Kidney (tissue), 22 donors: Measurements from ENCODE around the gene WDR12. TPM values are rescaled to one million over a fixed set of nuclear protein-coding genes. Genes with fewer than 3 reads are reported as not detected.
"Not testable (repeated sequence)": the region's sequence is repeated elsewhere in the genome, so short reads cannot be mapped to it uniquely, and the experiment has no call there.

Source experiments
- DNase-seq, 5 donors: peaks; one replicate each; pipeline ENCODE4 v3.0.0-alpha.2; 2013 to 2020
- FAIRE-seq: peaks from 2 replicates; lab custom pipeline; 2012; peaks lifted over from hg19 to GRCh38; lab: Jason Lieb, UNC
- H3K27ac ChIP-seq, 2 donors: one replicate each; pipeline ENCODE4 v1.7.0; 2013; ENCODE audit warnings: low read depth in 2 of 2, low read length in 2 of 2, inconsistent platforms in 1 of 2
- H3K27me3 ChIP-seq: one replicate; pipeline ENCODE4 v1.7.1; 2013; ENCODE audit warnings: low read length, inconsistent platforms; ENCODE audit not compliant: control insufficient read depth, insufficient read depth
- H3K36me3 ChIP-seq, 3 donors: one replicate each; pipeline versions ENCODE4 v1.7.0 to v1.7.1; 2013; ENCODE audit warnings: low read length in 3 of 3, control low read depth in 1 of 3, inconsistent platforms in 1 of 3; ENCODE audit not compliant: insufficient read depth in 3 of 3, control insufficient read depth in 2 of 3
- H3K4me1 ChIP-seq, 3 donors: one replicate each; pipeline versions ENCODE4 v1.7.0 to v1.7.1; 2013; ENCODE audit warnings: low read length in 3 of 3, inconsistent platforms in 1 of 3, low read depth in 1 of 3; ENCODE audit not compliant: control insufficient read depth in 2 of 3, insufficient read depth in 2 of 3
- H3K4me3 ChIP-seq, 3 donors: one replicate each; pipeline versions ENCODE4 v1.7.0 to v1.8.1; 2013; ENCODE audit warnings: low read length in 3 of 3, control low read depth in 1 of 3, inconsistent platforms in 1 of 3
- H3K9ac ChIP-seq, 3 donors: one replicate each; pipeline versions ENCODE4 v1.7.0 to v1.7.1; 2013; ENCODE audit warnings: low read length in 3 of 3, control low read depth in 1 of 3, inconsistent platforms in 1 of 3
- H3K9me3 ChIP-seq, 3 donors: one replicate each; pipeline versions ENCODE4 v1.7.0 to v1.7.1; 2013; ENCODE audit warnings: low read length in 3 of 3, control low read depth in 1 of 3, inconsistent platforms in 1 of 3; ENCODE audit not compliant: control insufficient read depth in 2 of 3, insufficient read depth in 1 of 3
- intact Hi-C: fragments of 100-400 bp; cut with DNase I; formaldehyde crosslinking; loops from one replicate; pipeline ENCODE4 v1.11.1; 2022
- long read RNA-seq, 10 donors: library from polyadenylated mRNA in 1 of 10; unstranded in 1 of 10; transcript quantifications; one replicate each; pipeline ENCODE4 v2.0.0 and lab custom pipeline, GENCODE V29; 2021 to 2026
- polyA plus RNA-seq: library from polyadenylated mRNA; stranded (reverse); fragments of 350-450 nt; fragmentation: Illumina TruSeq; extraction: RNeasy Lipid Tissue Mini Kit (QIAGEN cat#74804); gene quantifications from one replicate; pipeline ENCODE4 v1.2.3, GENCODE V29; 2014; ENCODE audit warnings: low read depth, low replicate concordance; ENCODE audit not compliant: insufficient read depth
- total RNA-seq: library from RNA; stranded (reverse); fragmentation: NEBNext Ultra II Directional; extraction: Animal tissue kit (Norgen Biotek cat#: 25700); gene quantifications from one replicate; pipeline ENCODE4 v1.2.1, GENCODE V29; 2021
- TF ChIP-seq, protein P1 (sequence below): IDR thresholded peaks from 3 replicates; pipeline ENCODE4 v1.5.1; 2012; ENCODE audit warnings: mild to moderate bottlenecking, moderate library complexity, borderline replicate concordance; ENCODE audit not compliant: insufficient read depth; ENCODE audit errors: extremely low read depth
- donor health status: control.
- donor health status: control.
- donor health status: control.
- donor health status: control.
- donor health status: control.
- donor health status: DM: yes; HTN: yes; CAD: no.
- donor health status: Normal renal cell carcinoma (clear cell type).

The WDR12 gene
- 37.8 TPM for total RNA-seq
- 55.0 TPM for polyA plus RNA-seq
- long read RNA-seq, donor 1, full-length matches to known transcripts, result 2 of 2 reads
- long read RNA-seq, donor 1, partial matches to known transcripts, result 0 of 2 reads
- long read RNA-seq, donor 1, other reads (novel, unspliced or antisense), result 0 of 2 reads
- long read RNA-seq, donor 2, full-length matches to known transcripts, result 2 of 2 reads
- long read RNA-seq, donor 2, partial matches to known transcripts, result 0 of 2 reads
- long read RNA-seq, donor 2, other reads (novel, unspliced or antisense), result 0 of 2 reads
- long read RNA-seq, donor 3, full-length matches to known transcripts, result 4 of 4 reads
- long read RNA-seq, donor 3, partial matches to known transcripts, result 0 of 4 reads
- long read RNA-seq, donor 3, other reads (novel, unspliced or antisense), result 0 of 4 reads
- long read RNA-seq, donor 4, full-length matches to known transcripts, result 7 of 14 reads
- long read RNA-seq, donor 4, partial matches to known transcripts, result 7 of 14 reads
- long read RNA-seq, donor 4, other reads (novel, unspliced or antisense), result 0 of 14 reads
- long read RNA-seq, donor 5, full-length matches to known transcripts, result 1 of 1 reads
- long read RNA-seq, donor 5, partial matches to known transcripts, result 0 of 1 reads
- long read RNA-seq, donor 5, other reads (novel, unspliced or antisense), result 0 of 1 reads
- long read RNA-seq, donor 6, full-length matches to known transcripts, result 11 of 11 reads
- long read RNA-seq, donor 6, partial matches to known transcripts, result 0 of 11 reads
- long read RNA-seq, donor 6, other reads (novel, unspliced or antisense), result 0 of 11 reads
- long read RNA-seq, donor 7, full-length matches to known transcripts, result 10 of 21 reads
- long read RNA-seq, donor 7, partial matches to known transcripts, result 3 of 21 reads
- long read RNA-seq, donor 7, other reads (novel, unspliced or antisense), result 8 of 21 reads
- long read RNA-seq, donor 8, full-length matches to known transcripts, result 2 of 2 reads
- long read RNA-seq, donor 8, partial matches to known transcripts, result 0 of 2 reads
- long read RNA-seq, donor 8, other reads (novel, unspliced or antisense), result 0 of 2 reads
- long read RNA-seq, donor 9, full-length matches to known transcripts, result 4 of 4 reads
- long read RNA-seq, donor 9, partial matches to known transcripts, result 0 of 4 reads
- long read RNA-seq, donor 9, other reads (novel, unspliced or antisense), result 0 of 4 reads
- long read RNA-seq, donor 10, full-length matches to known transcripts, result 4 of 4 reads
- long read RNA-seq, donor 10, partial matches to known transcripts, result 0 of 4 reads
- long read RNA-seq, donor 10, other reads (novel, unspliced or antisense), result 0 of 4 reads

DNA sequence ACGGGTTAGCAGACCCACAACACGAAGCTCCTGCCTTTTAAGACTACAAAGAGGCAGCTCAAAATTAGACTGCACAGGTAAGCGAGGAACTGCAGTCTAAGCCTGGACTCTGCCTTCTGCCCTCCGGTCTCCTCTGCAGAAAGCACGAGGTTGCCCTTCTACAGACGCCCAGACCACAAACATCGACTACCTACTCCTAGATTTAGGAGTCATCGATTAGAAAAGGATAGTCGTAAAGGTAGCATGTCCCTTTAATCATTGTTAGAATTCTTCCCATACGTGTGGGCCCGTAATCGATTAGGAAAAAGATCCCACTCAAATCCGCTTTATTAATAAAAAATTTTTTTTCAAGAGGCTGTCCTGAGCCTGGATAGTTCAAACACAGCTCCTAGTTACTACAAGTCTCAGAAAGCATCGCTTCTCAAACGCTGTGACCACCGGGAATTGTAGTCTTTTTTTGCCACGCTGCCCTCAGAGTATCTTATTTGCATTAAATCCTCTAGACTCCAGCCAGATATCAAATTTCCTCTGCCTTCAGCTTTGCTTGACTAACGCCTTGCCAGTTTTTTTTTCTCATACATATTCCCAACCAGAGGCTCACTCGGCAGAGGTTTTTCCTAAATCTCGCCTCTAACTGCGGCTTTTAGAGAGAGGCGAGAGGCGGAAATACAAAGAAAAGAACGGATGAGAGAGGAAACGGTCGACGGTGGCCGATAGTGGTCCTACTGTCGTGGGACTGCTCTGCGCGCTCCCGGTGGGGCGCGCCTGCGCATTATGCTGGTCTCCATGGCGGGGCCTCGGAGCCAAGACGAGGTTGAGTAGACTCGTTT is at the start of gene WDR12, which contains the start of gene CARF:
Gene WDR12 (minus strand): TSS at position 162 of the 830 bp plus-strand sequence. CDS start 197 bp downstream, outside the sequence.
Gene CARF (plus strand): TSS at position 764 of the 830 bp plus-strand sequence. CDS start 29,628 bp downstream, outside the sequence.
- DNase-seq (peak; percentile 94 to 99 (median 96)), FAIRE-seq (no peak)
- intact Hi-C loops, result no loop called here
- H3K9ac ChIP-seq, result peak within 1 kb of the TSS; percentile 86 to 98 (median 91)
- no peaks in the 10 kb centered on the region for H3K36me3 ChIP-seq
- peaks cover 0 to 2% (median 0%) of the 10 kb centered on the region in 3 donors for H3K4me1 ChIP-seq
- no peaks in the 10 kb centered on the region for H3K9me3 ChIP-seq
- no peaks in the 10 kb centered on the region for H3K27me3 ChIP-seq
- peak within 1 kb of the TSS; percentile 94 to 100 (median 97) for H3K4me3 ChIP-seq
- H3K27ac ChIP-seq, result peak within 1 kb of the TSS; percentile 87 to 94
- TF ChIP-seq, protein P1, sequence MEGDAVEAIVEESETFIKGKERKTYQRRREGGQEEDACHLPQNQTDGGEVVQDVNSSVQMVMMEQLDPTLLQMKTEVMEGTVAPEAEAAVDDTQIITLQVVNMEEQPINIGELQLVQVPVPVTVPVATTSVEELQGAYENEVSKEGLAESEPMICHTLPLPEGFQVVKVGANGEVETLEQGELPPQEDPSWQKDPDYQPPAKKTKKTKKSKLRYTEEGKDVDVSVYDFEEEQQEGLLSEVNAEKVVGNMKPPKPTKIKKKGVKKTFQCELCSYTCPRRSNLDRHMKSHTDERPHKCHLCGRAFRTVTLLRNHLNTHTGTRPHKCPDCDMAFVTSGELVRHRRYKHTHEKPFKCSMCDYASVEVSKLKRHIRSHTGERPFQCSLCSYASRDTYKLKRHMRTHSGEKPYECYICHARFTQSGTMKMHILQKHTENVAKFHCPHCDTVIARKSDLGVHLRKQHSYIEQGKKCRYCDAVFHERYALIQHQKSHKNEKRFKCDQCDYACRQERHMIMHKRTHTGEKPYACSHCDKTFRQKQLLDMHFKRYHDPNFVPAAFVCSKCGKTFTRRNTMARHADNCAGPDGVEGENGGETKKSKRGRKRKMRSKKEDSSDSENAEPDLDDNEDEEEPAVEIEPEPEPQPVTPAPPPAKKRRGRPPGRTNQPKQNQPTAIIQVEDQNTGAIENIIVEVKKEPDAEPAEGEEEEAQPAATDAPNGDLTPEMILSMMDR, result no peak

DNA sequence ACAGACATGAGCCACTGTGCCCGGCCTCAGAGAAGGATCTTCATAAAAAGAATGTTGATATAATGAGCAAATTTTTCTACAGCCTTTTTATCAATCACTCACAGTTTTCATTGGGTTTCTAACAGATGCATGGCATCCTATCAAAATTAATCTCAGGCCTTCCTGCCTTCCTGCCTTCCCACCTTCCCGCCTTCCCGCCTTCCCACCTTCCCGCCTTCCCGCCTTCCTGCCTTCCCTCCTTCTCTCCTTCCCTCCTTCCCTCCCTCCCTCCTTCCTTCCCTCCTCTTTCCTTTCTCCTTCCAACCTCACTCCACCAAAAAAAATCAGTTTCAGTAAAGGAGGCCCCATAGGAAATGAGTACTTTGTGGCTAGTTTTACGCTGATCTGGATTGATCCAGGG is 49.1 kb upstream of the WDR12 start:
- Histone ChIP-seq H3K9ac (no peak overlapping the region), H3K4me1 (no peaks in the 10 kb centered on the region), H3K36me3 (no peaks in the 10 kb centered on the region), H3K9me3 (no peaks in the 10 kb centered on the region), H3K27me3 (no peaks in the 10 kb centered on the region), H3K27ac (no peak overlapping the region), H3K4me3 (no peak overlapping the region)
- DNase-seq (no peak), FAIRE-seq (no peak)
- intact Hi-C loops, result no loop called here
- TF ChIP-seq, protein P1, result no peak

DNA sequence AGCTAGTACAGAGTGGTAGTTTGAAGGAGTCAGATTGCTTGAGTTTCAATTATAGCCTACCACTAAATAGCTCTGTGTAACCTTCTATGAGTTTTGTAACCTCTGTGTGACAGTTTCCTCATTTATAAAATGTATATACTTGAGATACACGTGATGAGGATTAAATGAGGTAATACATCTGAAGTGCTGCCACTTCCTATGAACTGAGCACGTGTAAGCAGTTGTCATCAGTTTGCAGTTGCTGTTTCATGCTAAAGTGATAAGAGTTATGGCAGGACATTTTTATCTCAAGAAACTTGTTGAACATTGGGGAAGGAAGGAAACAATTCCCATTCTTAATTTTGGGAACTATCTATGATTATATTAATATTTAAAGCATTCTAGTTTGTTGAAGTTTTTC is 39.1 kb upstream of the WDR12 start:
- Histone ChIP-seq H3K27ac (no peak overlapping the region), H3K9me3 (peaks cover 0 to 8% (median 0%) of the 10 kb centered on the region in 3 donors), H3K9ac (no peak overlapping the region), H3K27me3 (no peaks in the 10 kb centered on the region), H3K4me3 (no peak overlapping the region), H3K36me3 (no peaks in the 10 kb centered on the region), H3K4me1 (no peaks in the 10 kb centered on the region)
- DNase-seq (no peak), FAIRE-seq (no peak)
- intact Hi-C loops, result no loop called here
- TF ChIP-seq, protein P1, result no peak

DNA sequence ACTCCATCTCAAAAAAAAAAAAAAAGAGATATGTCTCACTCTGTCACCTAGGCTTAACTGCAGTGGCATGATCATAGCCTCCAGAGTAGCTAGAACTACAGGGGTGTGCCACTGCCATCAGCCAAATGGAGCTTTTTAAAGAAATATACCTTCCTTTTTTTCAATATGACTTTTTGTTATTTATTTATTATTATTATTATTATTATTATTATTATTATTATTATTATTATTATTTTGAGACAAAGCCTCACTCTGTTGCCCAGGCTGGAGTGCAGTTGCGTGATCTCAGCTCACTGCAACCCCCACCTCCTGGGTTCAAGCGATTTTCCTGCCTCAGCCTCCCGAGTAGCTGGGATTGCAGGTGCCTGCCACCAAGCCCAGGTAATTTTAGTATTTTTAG is 37.9 kb upstream of the WDR12 start:
- H3K4me1 ChIP-seq, H3K27ac ChIP-seq, FAIRE-seq, H3K4me3 ChIP-seq, intact Hi-C loops, H3K36me3 ChIP-seq, H3K27me3 ChIP-seq, DNase-seq, H3K9ac ChIP-seq: not testable (repeated sequence)
- H3K9me3 ChIP-seq, result peaks cover 0 to 11% (median 0%) of the 10 kb centered on the region in 3 donors
